IMR-90 (cell line): Measurements from ENCODE around the gene CBX8. TPM values are rescaled to one million over a fixed set of nuclear protein-coding genes. Genes with fewer than 3 reads are reported as not detected.

Source experiments
- ATAC-seq: fragments of 200-7000 bp; cut with Tn5 transposase; 2 replicates; pipeline ENCODE4 v1.9.1; 2020; ENCODE audit warnings: low read depth, mild to moderate bottlenecking, moderate library complexity
- BruUV-seq: library from RNA; stranded (reverse); fragments of 400-500 nt; replicated peaks from 2 replicates; lab custom pipeline; 2021; lab: Mats Ljungman, UMichigan
- CTCF ChIA-PET: fragments of 300-600 bp; formaldehyde crosslinking; extraction: SDS; loops from one replicate; lab custom pipeline; 2021; ENCODE audit warnings: antibody characterized with exemption; lab: Yijun Ruan, JAX
- POLR2A ChIA-PET: fragments of 300-600 bp; sonication (Branson Sonifier 250); formaldehyde crosslinking; loops from one replicate; lab custom pipeline; 2022; ENCODE audit warnings: antibody characterized with exemption; ENCODE audit not compliant: unreplicated experiment; lab: Charles Lee
- DNase-seq: peaks from one replicate; pipeline ENCODE4 v3.0.0; 2013
- H2AFZ ChIP-seq: replicated peaks from 2 replicates; pipeline ENCODE3; 2013; ENCODE audit warnings: low read length, mild to moderate bottlenecking; ENCODE audit not compliant: poor library complexity
- H2AK5ac ChIP-seq: 2 replicates; pipeline ENCODE4 v1.6.1; 2013; ENCODE audit warnings: low read depth, low read length, inconsistent platforms
- H2AK9ac ChIP-seq: replicated peaks from 2 replicates; pipeline ENCODE3; 2013; ENCODE audit warnings: mild to moderate bottlenecking, low read depth, low read length, moderate library complexity; ENCODE audit not compliant: poor library complexity
- H2BK120ac ChIP-seq: 2 replicates; pipeline ENCODE4 v1.6.1; 2013; ENCODE audit warnings: low read depth, low read length, inconsistent platforms
- H2BK15ac ChIP-seq: 3 replicates; pipeline ENCODE4 v1.6.1; 2013; ENCODE audit warnings: low read depth, low read length, inconsistent platforms
- H2BK20ac ChIP-seq: 2 replicates; pipeline ENCODE4 v1.6.1; 2013; ENCODE audit warnings: low read depth, mild to moderate bottlenecking, inconsistent platforms, low read length, moderate library complexity
- H2BK5ac ChIP-seq: 2 replicates; pipeline ENCODE4 v1.6.1; 2013; ENCODE audit warnings: mild to moderate bottlenecking, low read depth, low read length, inconsistent platforms; ENCODE audit not compliant: poor library complexity, severe bottlenecking
- H3K14ac ChIP-seq: replicated peaks from 2 replicates; pipeline ENCODE4 v1.6.1; 2013; ENCODE audit warnings: low read depth, low read length, inconsistent platforms
- H3K18ac ChIP-seq: 2 replicates; pipeline ENCODE4 v1.6.1; 2013; ENCODE audit warnings: low read depth, low read length, control low read depth
- H3K23ac ChIP-seq: 2 replicates; pipeline ENCODE4 v1.6.1; 2013; ENCODE audit warnings: low read depth, low read length, inconsistent platforms
- H3K27ac ChIP-seq: 2 replicates; pipeline ENCODE4 v1.5.1; 2013; ENCODE audit warnings: mild to moderate bottlenecking, control low read depth, low read length; ENCODE audit not compliant: insufficient read depth
- H3K27me3 ChIP-seq: 2 replicates; pipeline ENCODE4 v1.6.1; 2013; ENCODE audit warnings: low read length; ENCODE audit not compliant: control insufficient read depth, insufficient read depth
- H3K36me3 ChIP-seq: 2 replicates; pipeline ENCODE4 v1.6.1; 2013; ENCODE audit warnings: low read length, mixed read lengths; ENCODE audit not compliant: control insufficient read depth, insufficient read depth
- H3K4ac ChIP-seq: 2 replicates; pipeline ENCODE4 v1.6.1; 2013; ENCODE audit warnings: low read depth, low read length, inconsistent platforms
- H3K4me1 ChIP-seq: 2 replicates; pipeline ENCODE4 v1.6.1; 2013; ENCODE audit warnings: low read length, mixed read lengths; ENCODE audit not compliant: control insufficient read depth, insufficient read depth
- H3K4me2 ChIP-seq: 2 replicates; pipeline ENCODE4 v1.6.1; 2013; ENCODE audit warnings: low read depth, mild to moderate bottlenecking, control low read depth, low read length, moderate library complexity
- H3K4me3 ChIP-seq: 2 replicates; pipeline ENCODE4 v1.5.1; 2013; ENCODE audit warnings: low read depth, mild to moderate bottlenecking, control low read depth, low read length, moderate library complexity; ENCODE audit not compliant: insufficient read depth
- H3K56ac ChIP-seq: 2 replicates; pipeline ENCODE4 v1.6.1; 2013; ENCODE audit warnings: low read length, inconsistent platforms; ENCODE audit not compliant: insufficient read depth; ENCODE audit errors: extremely low read depth
- H3K79me1 ChIP-seq, 2 experiments: 2 replicates each; pipeline ENCODE4 v1.6.1; 2013; ENCODE audit warnings: low read length in 2 of 2, inconsistent platforms in 1 of 2, low read depth in 1 of 2
- H3K9ac ChIP-seq: 2 replicates; pipeline ENCODE4 v1.6.1; 2013; ENCODE audit warnings: low read depth, low read length, control low read depth
- H3K9me1 ChIP-seq: 2 replicates; pipeline ENCODE4 v1.6.1; 2013; ENCODE audit warnings: low read length, inconsistent platforms; ENCODE audit not compliant: insufficient read depth
- H3K9me3 ChIP-seq: 2 replicates; pipeline ENCODE4 v1.6.1; 2013; ENCODE audit warnings: low read length; ENCODE audit not compliant: control insufficient read depth, insufficient read depth
- H4K20me1 ChIP-seq: 2 replicates; pipeline ENCODE4 v1.6.1; 2013; ENCODE audit warnings: low read length, inconsistent platforms; ENCODE audit not compliant: insufficient read depth
- H4K5ac ChIP-seq: 2 replicates; pipeline ENCODE4 v1.6.1; 2013; ENCODE audit warnings: mild to moderate bottlenecking, low read depth, low read length, control low read depth
- H4K8ac ChIP-seq, 2 experiments: 2 replicates each; pipeline ENCODE4 v1.6.1; 2013; ENCODE audit warnings: low read depth in 2 of 2, low read length in 2 of 2, control low read depth in 1 of 2, inconsistent platforms in 1 of 2
- H4K91ac ChIP-seq: 2 replicates; pipeline ENCODE4 v1.6.1; 2013; ENCODE audit warnings: low read depth, low read length, inconsistent platforms; ENCODE audit not compliant: insufficient read depth
- BHLHE40 ChIP-seq: fragments of 150-350 bp; IDR thresholded peaks from 2 replicates; pipeline ENCODE4 v1.6.1; 2016; ENCODE audit warnings: mild to moderate bottlenecking, low read depth, low read length
- CEBPB ChIP-seq: IDR thresholded peaks from 2 replicates; pipeline ENCODE4 v1.6.1; 2012; ENCODE audit warnings: low read depth, low read length, improper control_type of control experiment
- CHD1 ChIP-seq: IDR thresholded peaks from 2 replicates; pipeline ENCODE4 v1.6.1; 2012; ENCODE audit warnings: low read depth, low read length, improper control_type of control experiment
- ELK1 ChIP-seq: fragments of 150-350 bp; IDR thresholded peaks from 2 replicates; pipeline ENCODE4 v1.6.1; 2016; ENCODE audit warnings: low read depth, mild to moderate bottlenecking, low read length, moderate library complexity, borderline replicate concordance
- MAFK ChIP-seq: IDR thresholded peaks from 2 replicates; pipeline ENCODE4 v1.6.1; 2012; ENCODE audit warnings: low read depth, low read length, improper control_type of control experiment
- MAZ ChIP-seq: IDR thresholded peaks from 2 replicates; pipeline ENCODE4 v1.6.1; 2012; ENCODE audit warnings: low read depth, mild to moderate bottlenecking, low read length, improper control_type of control experiment, moderate library complexity, borderline replicate concordance
- NFE2L2 ChIP-seq: fragments of 150-350 bp; IDR thresholded peaks from 2 replicates; pipeline ENCODE4 v1.6.1; 2016; ENCODE audit warnings: low read depth, mild to moderate bottlenecking, low read length
- POLR2A ChIP-seq: IDR thresholded peaks from 2 replicates; pipeline ENCODE4 v1.6.1; 2012; ENCODE audit warnings: mild to moderate bottlenecking, low read depth, low read length
- RCOR1 ChIP-seq: IDR thresholded peaks from 2 replicates; pipeline ENCODE4 v1.6.1; 2012; ENCODE audit warnings: mild to moderate bottlenecking, low read length, improper control_type of control experiment; ENCODE audit not compliant: insufficient replicate concordance
- RFX5 ChIP-seq: IDR thresholded peaks from 2 replicates; pipeline ENCODE4 v1.8.0; 2012; ENCODE audit warnings: low read depth, mild to moderate bottlenecking, low read length, moderate library complexity
- SMC3 ChIP-seq: fragments of 150-350 bp; IDR thresholded peaks from 2 replicates; pipeline ENCODE4 v1.6.1; 2016; ENCODE audit warnings: low read depth, mild to moderate bottlenecking, antibody characterized with exemption, low read length, moderate library complexity
- WGBS, 2 experiments: methylation state at CpG; one replicate each; pipeline versions ENCODE4 v1.1.5 to v1.1.7; 2013; ENCODE audit warnings: missing lambda C conversion rate in 2 of 2; ENCODE audit not compliant: insufficient read length in 1 of 2; ENCODE audit errors: extremely low coverage in 2 of 2; 5-methylcytosine and 5-hydroxymethylcytosine counted together
- dilution Hi-C: fragments of 300-500 bp; cut with HindIII; formaldehyde crosslinking; loops from one replicate; pipeline ENCODE4 v1.14.3; 2018; ENCODE audit warnings: low sequenced_read_pairs; ENCODE audit not compliant: unreplicated experiment
- in situ Hi-C: fragments of 300-500 bp; cut with MboI; formaldehyde crosslinking; loops from 3 replicates; pipeline ENCODE4 v1.14.3; 2019; ENCODE audit warnings: low sequenced_read_pairs, inconsistent platforms, mixed read lengths
- intact Hi-C: fragments of 100-400 bp; cut with micrococcal nuclease; formaldehyde crosslinking; loops from 2 replicates; pipeline ENCODE4 v1.10.0; 2022
- polyA plus RNA-seq, 3 experiments: library from polyadenylated mRNA; depleted of rRNA; stranded (reverse); fragments of >200 nt; gene quantifications; 2 replicates each; pipeline ENCODE4 v1.2.3, GENCODE V29; 2012; ENCODE audit warnings: low replicate concordance in 1 of 3
- total RNA-seq: library from RNA; depleted of rRNA; stranded (reverse); fragments of >200 nt; gene quantifications from 2 replicates; pipeline ENCODE4 v1.2.3, GENCODE V29; 2012

The CBX8 gene
- total and polyA plus RNA-seq, 2 of the 4 experiments (the other 2 are of a cell fraction): 3.2 to 5.4 TPM

GRCh38 chr17:79833744-79834564 is 37.1 kb upstream of the CBX8 start:
- Histone ChIP-seq H2BK15ac (no peak overlapping the region), H3K56ac (no peak overlapping the region), H2AK5ac (no peak overlapping the region), H2AK9ac (no peak overlapping the region), H2AFZ (no peak overlapping the region), H3K4me3 (no peak overlapping the region), H3K9ac (no peak overlapping the region), H3K36me3 (peaks cover 21% of the 10 kb centered on the region; the same call in 1 of the 2 replicates), H4K20me1 (peaks cover 59% of the 10 kb centered on the region), H4K5ac (no peak overlapping the region), H3K9me1 (peaks cover 6% of the 10 kb centered on the region; the same call in 1 of the 2 replicates), H3K79me1 (peaks cover 10 to 54% of the 10 kb centered on the region in 2 experiments), H4K8ac (no peak overlapping the region), H3K4ac (no peak overlapping the region), H4K91ac (no peak overlapping the region), H3K23ac (no peak overlapping the region), H3K27ac (no peak overlapping the region), H3K27me3 (no peaks in the 10 kb centered on the region), H3K14ac (no peak overlapping the region), H2BK20ac (no peak overlapping the region), H3K4me2 (no peak overlapping the region), H3K4me1 (peaks cover 22% of the 10 kb centered on the region), H3K18ac (no peak overlapping the region), H2BK5ac (no peak overlapping the region), H2BK120ac (no peak overlapping the region), H3K9me3 (no peaks in the 10 kb centered on the region)
- BruUV-seq: no TSS peak
- CTCF ChIA-PET: no interaction called here
- dilution Hi-C loops: no loop called here
- POLR2A ChIA-PET: no interaction called here
- intact Hi-C loops: no loop called here
- TF ChIP-seq MAZ: no peak
- TF ChIP-seq RCOR1: no peak
- TF ChIP-seq MAFK: no peak
- no peak for TF ChIP-seq RFX5
- TF ChIP-seq ELK1: no peak
- no peak for TF ChIP-seq POLR2A
- no peak for TF ChIP-seq CHD1
- no peak for TF ChIP-seq NFE2L2
- no peak for TF ChIP-seq BHLHE40
- TF ChIP-seq SMC3: no peak
- TF ChIP-seq CEBPB: no peak
- WGBS, 2 experiments: 85% methylated on average over 39 of the region's 83 CpGs; no CpG with 5 or more reads in 1 of the 2 experiments
- ATAC-seq: no peak
- in situ Hi-C loops: no loop called here
- DNase-seq: no peak
